ENCODE results near the gene CTSA. TPM values are rescaled to one million over a fixed set of nuclear protein-coding genes. Genes with fewer than 3 reads are reported as not detected.

Gene CTSA
- total RNA-seq, 2 experiments from 2014 or later: 40.3 to 42.6 TPM

DNA sequence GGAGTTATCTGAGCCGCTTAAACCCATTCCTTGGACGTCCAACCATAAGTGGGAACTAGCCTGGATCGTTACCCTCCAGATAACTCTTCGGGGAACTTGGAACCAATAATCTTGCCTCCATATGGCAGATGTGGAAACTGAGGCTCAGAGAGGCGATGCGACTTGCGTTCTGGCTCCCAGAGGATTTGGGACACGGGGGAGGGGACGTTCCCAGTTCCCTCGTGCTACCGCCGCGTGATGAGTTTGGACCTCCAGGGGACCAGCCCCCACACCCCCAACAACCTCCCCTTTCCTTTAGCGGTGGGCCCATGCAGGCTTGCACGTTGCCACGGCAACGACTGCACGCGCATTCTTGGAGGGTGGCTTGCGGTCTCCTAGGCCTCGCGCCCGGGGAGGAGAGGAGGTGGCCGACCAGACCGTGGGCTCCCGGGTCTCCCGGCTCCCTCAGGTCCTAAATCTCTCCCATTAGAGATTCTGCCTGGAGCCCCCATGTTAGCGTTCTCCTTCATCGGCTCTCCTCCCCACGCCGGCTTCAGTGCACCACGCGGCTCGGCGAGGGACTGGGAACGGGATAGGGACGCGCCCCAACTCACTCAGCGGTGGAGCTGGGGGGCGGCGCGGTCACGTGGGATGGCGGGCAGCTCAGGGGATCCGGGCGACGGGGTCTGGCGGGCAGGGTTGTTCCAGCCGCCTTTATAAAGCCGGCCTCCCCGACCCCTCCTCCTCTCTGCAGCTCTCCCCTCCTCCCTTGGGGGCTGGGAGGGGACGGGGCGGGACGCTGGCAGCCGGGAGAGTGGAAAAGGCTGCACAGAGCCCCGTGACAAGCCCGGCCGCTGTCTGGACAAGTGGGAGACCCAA is 20.6 kb downstream of the CTSA start, which contains the start of gene PLTP:
Gene PLTP (minus strand): TSS at position 670 of the 858 bp plus-strand sequence. CDS start 703 bp downstream, outside the sequence.
- Mint-ChIP-seq H3K27me3 (peaks cover 30% of the 10 kb centered on the region), H3K9me3 (no peaks in the 10 kb centered on the region), H3K36me3 (ENCODE audit: low read depth) (no peaks in the 10 kb centered on the region), H3K27ac (no peak within 1 kb of the TSS), H3K4me3 (peak within 1 kb of the TSS; percentile 79), H3K4me1 (ENCODE audit: low read depth) (peaks cover 14% of the 10 kb centered on the region)
- TF ChIP-seq, protein P1, sequence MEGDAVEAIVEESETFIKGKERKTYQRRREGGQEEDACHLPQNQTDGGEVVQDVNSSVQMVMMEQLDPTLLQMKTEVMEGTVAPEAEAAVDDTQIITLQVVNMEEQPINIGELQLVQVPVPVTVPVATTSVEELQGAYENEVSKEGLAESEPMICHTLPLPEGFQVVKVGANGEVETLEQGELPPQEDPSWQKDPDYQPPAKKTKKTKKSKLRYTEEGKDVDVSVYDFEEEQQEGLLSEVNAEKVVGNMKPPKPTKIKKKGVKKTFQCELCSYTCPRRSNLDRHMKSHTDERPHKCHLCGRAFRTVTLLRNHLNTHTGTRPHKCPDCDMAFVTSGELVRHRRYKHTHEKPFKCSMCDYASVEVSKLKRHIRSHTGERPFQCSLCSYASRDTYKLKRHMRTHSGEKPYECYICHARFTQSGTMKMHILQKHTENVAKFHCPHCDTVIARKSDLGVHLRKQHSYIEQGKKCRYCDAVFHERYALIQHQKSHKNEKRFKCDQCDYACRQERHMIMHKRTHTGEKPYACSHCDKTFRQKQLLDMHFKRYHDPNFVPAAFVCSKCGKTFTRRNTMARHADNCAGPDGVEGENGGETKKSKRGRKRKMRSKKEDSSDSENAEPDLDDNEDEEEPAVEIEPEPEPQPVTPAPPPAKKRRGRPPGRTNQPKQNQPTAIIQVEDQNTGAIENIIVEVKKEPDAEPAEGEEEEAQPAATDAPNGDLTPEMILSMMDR (IDR thresholded peaks at IDR 0.05): no peak
- Histone ChIP-seq H3K4me1 (ENCODE audit: insufficient read depth, low read length) (peaks cover 23% of the 10 kb centered on the region), H3K27me3 (ENCODE audit: control insufficient read depth in 1 of 2, insufficient read depth in 2 of 2, low read length in 2 of 2) (peaks cover 14 to 24% of the 10 kb centered on the region in 2 experiments), H3K27ac (ENCODE audit: low read depth in 1 of 2, low read length in 2 of 2) (no peak within 1 kb of the TSS), H3K4me3 (ENCODE audit: low read length) (peak within 1 kb of the TSS; percentile 53), H3K36me3 (ENCODE audit: insufficient read depth, low read length) (no peaks in the 10 kb centered on the region), H3K9me3 (ENCODE audit: control insufficient read depth in 1 of 2, insufficient read depth in 1 of 2, low read length in 2 of 2) (no peaks in the 10 kb centered on the region)
- ChIA-PET CTCF (no interaction called here), POLR2A (interaction anchor here (1.3 kb wide), 1 partner anchor 31 kb away, joined by 4 read pairs; the partner anchor contains the start of gene ZSWIM1)
- DNase-seq (peak in 5 of 14 experiments; percentile 27 to 67 (median 39)), ATAC-seq (ENCODE audit: poor library complexity) (peak; percentile 34)
- intact Hi-C loops (cut with DNase I, micrococcal nuclease): loop anchor here in 1 of 2 experiments (2.0 kb wide), 1 partner anchor 21 kb away; no protein-coding TSS in a partner anchor

DNA sequence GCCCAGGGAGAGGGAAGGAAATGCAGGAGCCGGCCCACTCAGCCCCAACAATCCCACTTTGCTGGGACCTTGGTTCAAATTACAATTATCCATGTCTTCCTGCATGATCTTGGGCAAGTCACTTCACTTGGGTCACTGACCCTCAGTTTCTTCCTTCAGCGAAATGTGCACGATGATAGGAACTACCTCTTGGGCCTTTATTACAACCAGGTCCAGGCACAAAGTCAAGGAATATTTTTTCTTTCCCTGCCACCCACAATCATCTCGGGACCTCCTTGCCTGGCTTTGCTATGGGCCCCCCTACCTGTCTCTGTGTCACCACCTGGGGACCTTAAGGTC is 21.2 kb downstream of the CTSA start:
- Mint-ChIP-seq H3K4me3 (peak overlapping the region; percentile 65), H3K9me3 (no peaks in the 10 kb centered on the region), H3K27ac (no peak overlapping the region), H3K4me1 (ENCODE audit: low read depth) (peaks cover 14% of the 10 kb centered on the region), H3K27me3 (peaks cover 35% of the 10 kb centered on the region), H3K36me3 (ENCODE audit: low read depth) (no peaks in the 10 kb centered on the region)
- no peak for ATAC-seq (ENCODE audit: poor library complexity)
- no peak for DNase-seq
- H3K27ac ChIP-seq (ENCODE audit: low read depth in 1 of 2, low read length in 2 of 2): no peak overlapping the region
- POLR2A ChIA-PET: interaction anchor here (1.3 kb wide), 1 partner anchor 31 kb away, joined by 4 read pairs; the partner anchor contains the start of gene ZSWIM1
- TF ChIP-seq, protein P1 (IDR thresholded peaks at IDR 0.05): no peak
- H3K36me3 ChIP-seq (ENCODE audit: insufficient read depth, low read length): no peaks in the 10 kb centered on the region
- H3K27me3 ChIP-seq (ENCODE audit: control insufficient read depth in 1 of 2, insufficient read depth in 2 of 2, low read length in 2 of 2): peaks cover 14 to 26% of the 10 kb centered on the region in 2 experiments
- intact Hi-C loops (cut with DNase I, micrococcal nuclease): no loop called here
- peaks cover 23% of the 10 kb centered on the region for H3K4me1 ChIP-seq (ENCODE audit: insufficient read depth, low read length)
- H3K4me3 ChIP-seq (ENCODE audit: low read length): no peak overlapping the region
- CTCF ChIA-PET: no interaction called here
- no peaks in the 10 kb centered on the region for H3K9me3 ChIP-seq (ENCODE audit: control insufficient read depth in 1 of 2, insufficient read depth in 1 of 2, low read length in 2 of 2)

DNA sequence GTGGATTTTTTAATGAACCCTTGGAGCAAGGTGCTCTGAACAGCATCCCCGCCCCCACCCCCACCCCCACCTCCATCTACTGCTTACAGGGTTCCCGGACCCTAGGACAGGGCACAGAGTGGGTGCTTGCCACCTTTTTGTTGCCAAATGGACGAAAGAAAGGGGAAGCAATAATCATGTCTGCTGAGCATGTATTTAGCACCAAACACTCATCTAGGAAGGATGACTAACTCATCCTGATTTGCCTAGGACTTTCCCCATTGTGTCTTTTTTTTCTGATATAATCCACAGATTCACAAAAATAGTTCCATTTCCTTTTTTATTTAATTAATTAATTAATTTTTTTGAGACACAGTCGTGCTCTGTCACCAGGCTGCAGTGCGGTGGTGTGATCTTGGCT is 22.0 kb downstream of the CTSA start:
- no peak for ATAC-seq (ENCODE audit: poor library complexity)
- CTCF ChIA-PET: no interaction called here

More for the DNA sequence above, 22.0 kb downstream of the CTSA start:
- Histone ChIP-seq H3K4me3 (ENCODE audit: low read length) (no peak overlapping the region), H3K27me3 (ENCODE audit: control insufficient read depth in 1 of 2, insufficient read depth in 2 of 2, low read length in 2 of 2) (peaks cover 14 to 26% of the 10 kb centered on the region in 2 experiments), H3K4me1 (ENCODE audit: insufficient read depth, low read length) (peaks cover 23% of the 10 kb centered on the region), H3K27ac (ENCODE audit: low read depth in 1 of 2, low read length in 2 of 2) (no peak overlapping the region), H3K9me3 (ENCODE audit: control insufficient read depth in 1 of 2, insufficient read depth in 1 of 2, low read length in 2 of 2) (no peaks in the 10 kb centered on the region), H3K36me3 (ENCODE audit: insufficient read depth, low read length) (no peaks in the 10 kb centered on the region)
- no peak overlapping the region for H3K4me3 Mint-ChIP-seq
- POLR2A ChIA-PET: no interaction called here
- peaks cover 14% of the 10 kb centered on the region for H3K4me1 Mint-ChIP-seq (ENCODE audit: low read depth)
- no peaks in the 10 kb centered on the region for H3K9me3 Mint-ChIP-seq
- intact Hi-C loops (cut with DNase I, micrococcal nuclease): no loop called here
- peak in 2 of 14 experiments; percentile 38 to 56 for DNase-seq
- H3K27ac Mint-ChIP-seq: no peak overlapping the region
- peaks cover 40% of the 10 kb centered on the region for H3K27me3 Mint-ChIP-seq
- no peaks in the 10 kb centered on the region for H3K36me3 Mint-ChIP-seq (ENCODE audit: low read depth)
- TF ChIP-seq, protein P1 (IDR thresholded peaks at IDR 0.05): no peak
